Activated effector memory CD4-positive, alpha-beta T cell treated with anti-CD3 and anti-CD28 coated beads, Interleukin-2, amount 50 U/mL, for 16 hours (primary cell): ENCODE data around the gene OR10W1.

ENCODE experiments used
- DNase-seq: peaks from one replicate; pipeline ENCODE4 v3.0.0-alpha.2; 2020

Gene OR10W1, protein sequence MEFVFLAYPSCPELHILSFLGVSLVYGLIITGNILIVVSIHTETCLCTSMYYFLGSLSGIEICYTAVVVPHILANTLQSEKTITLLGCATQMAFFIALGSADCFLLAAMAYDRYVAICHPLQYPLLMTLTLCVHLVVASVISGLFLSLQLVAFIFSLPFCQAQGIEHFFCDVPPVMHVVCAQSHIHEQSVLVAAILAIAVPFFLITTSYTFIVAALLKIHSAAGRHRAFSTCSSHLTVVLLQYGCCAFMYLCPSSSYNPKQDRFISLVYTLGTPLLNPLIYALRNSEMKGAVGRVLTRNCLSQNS

DNA sequence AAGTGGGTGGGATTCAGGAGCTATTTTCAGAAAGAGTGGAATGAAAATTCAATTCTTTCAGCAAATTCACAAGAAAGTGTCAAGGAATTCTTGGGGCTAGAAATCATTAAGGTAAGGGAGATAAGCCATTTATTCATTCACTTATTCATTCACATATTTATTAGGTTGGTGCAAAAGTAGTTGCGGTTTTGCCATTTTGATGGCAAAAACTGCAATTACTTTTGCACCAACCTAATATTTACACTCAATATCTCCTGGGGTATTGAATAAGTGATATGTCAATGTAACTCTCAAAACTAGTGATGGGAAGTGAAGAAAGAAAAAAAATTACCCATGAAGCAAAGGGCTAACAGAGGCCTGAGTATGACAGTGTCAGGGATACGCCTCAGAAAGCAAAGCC is at the start of gene OR10W1:
TSS of gene OR10W1 (minus strand) at position 119 of the 400 bp plus-strand sequence. CDS start 402 bp downstream, outside the sequence.
- DNase-seq, result no peak

- DNase-seq, result no peak
Observed at GRCh38 chr11:58316142-58316541, 48.1 kb upstream of the OR10W1 start.

GRCh38 chr11:58301576-58301975 is 33.5 kb upstream of the OR10W1 start:
- DNase-seq, result no peak

GRCh38 chr11:58292017-58292416 is 24.0 kb upstream of the OR10W1 start:
- no peak for DNase-seq

- no peak for DNase-seq
Observed at GRCh38 chr11:58289266-58289665, 21.2 kb upstream of the OR10W1 start.

GRCh38 chr11:58286249-58286648 is 18.2 kb upstream of the OR10W1 start:
- no peak for DNase-seq

- no peak for DNase-seq
Observed at GRCh38 chr11:58285483-58286040, 17.5 kb upstream of the OR10W1 start.

DNA sequence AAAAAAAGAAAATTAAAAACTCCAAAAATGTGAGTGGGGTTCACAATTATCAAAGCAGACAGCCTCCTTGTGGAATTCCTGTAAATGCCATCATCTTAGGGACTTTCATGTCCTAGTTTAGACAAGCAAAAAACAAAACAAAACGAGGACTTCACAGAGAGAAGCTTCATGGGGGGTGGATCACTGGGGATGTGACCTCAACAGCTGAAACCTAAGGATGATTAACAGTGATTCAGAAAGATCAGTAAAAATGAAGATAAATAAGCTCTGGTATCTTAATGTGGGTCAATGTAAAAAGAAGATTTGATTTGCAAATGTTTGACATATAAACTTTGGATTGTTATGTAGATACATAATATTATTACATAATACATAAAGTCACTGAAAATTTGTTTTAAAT is 8.1 kb upstream of the OR10W1 start:
- DNase-seq, result no peak

DNA sequence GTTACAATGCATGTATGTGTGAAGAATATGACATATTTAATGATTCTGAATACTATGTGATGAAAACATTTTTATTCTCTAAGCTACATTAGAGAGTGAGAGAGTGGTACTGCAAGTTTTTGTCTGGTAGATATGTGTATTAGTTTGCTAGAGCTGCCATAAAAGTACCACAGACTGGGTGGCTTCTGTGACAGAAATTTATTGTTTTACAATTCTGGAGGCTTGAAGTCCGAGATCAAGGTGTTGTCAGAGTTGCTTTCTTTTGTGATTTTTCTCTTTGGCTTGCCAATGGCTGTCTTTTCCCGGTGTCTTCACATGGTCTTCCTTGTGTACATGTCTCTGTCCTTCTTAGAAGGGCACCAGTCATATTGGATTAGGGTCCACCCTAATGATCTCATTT is 6.9 kb upstream of the OR10W1 start:
- DNase-seq, result no peak

- DNase-seq, result no peak
Observed at GRCh38 chr11:58259983-58260382, 8.1 kb downstream of the OR10W1 start.

- no peak for DNase-seq
Observed at GRCh38 chr11:58254936-58255335, 13.1 kb downstream of the OR10W1 start.

DNA sequence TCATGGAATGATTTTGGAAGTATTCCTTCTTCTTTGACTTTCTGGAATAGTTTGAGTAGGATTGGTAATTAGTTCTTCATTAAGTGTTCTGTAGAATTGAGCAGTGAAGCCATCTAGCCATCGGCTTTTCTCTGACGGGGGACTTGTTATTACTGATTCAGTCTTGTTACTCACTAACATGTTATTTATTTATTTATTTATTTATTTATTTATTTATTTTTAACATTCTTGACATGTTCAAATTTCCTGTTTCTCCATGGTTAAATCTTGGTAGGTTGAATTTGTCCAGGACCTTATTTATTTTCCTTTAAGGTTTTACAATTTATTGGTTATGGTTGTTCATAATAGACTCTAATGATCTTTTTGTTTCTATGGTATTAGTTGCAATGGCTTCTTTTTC is 24.1 kb downstream of the OR10W1 start:
- DNase-seq, result no peak

GRCh38 chr11:58227956-58228615 is 40.0 kb downstream of the OR10W1 start:
- no peak for DNase-seq

DNA sequence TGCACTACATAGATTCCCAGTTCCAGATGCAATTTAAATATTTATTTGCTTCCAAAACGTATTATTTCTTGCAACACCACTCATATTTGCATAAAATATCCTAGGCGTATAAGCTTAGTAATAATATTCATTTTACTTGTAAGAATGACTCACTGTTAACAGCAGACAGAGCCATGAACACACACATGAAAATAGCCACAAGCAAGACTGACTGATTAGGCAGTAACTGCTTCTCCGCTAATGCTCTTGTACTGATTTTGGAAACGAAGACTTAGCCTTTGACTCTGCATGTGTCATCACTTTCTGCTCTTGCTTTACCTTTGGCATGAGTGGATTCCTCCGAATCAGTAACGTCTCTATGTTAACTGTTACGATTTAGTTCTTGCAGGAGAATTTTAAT is 45.3 kb downstream of the OR10W1 start:
- no peak for DNase-seq
